Measurements from ENCODE around the gene HS3ST3B1.

Gene HS3ST3B1

GRCh38 chr17:14303343-14304221, 2.7 kb downstream of the HS3ST3B1 start:
- DNase-seq (ENCODE audit: low spot score): no peak

DNA sequence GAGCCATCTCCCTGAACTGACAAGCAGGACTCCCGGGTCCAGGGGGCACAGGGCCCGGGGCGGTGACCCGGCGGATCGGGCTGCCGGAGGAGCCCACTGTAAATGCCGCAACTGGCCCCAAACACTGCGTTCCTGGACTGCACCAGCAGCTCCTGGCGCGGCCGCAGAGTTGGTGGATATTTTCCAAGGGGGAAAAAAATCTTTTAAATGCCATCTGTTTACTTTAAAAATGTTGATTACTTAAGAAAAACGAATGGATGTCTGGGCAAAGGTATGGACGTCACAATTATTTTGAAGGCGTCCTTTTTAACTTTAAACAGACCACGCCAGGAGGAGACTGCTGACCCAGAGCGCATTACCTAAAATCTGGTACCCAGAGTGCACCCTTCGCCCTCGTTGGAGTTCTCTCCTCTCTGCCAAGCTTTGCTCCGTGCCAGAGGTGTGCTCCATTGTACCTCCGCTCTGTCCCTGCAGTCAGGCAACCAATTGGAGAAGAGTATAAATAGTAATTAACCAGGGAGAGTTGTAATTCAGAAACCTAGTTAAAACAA, 3.4 kb downstream of the HS3ST3B1 start:
- DNase-seq (ENCODE audit: low spot score): no peak

- DNase-seq (ENCODE audit: low spot score): no peak
Observed at GRCh38 chr17:14304773-14305517, 4.1 kb downstream of the HS3ST3B1 start.

- no peak for DNase-seq (ENCODE audit: low spot score)
Observed at GRCh38 chr17:14305785-14306496, 5.1 kb downstream of the HS3ST3B1 start.

DNA sequence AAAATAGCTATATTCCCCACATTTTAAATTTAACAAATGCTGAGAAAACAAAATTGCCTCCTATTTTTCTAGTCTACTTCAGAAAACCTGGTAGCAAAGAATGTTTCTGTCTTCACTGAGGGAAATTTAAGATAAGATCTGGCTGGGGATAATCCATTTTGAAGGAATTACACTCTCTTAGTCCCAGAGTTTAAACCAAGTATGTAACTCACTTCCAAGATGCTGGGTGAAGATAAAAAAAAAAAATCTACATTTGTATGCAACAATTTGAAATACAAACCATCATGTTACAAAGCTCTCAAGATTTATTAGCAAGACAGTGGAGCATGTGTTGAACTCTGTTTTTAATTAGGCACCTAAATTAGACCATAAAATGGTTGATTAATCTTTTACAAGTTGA, 5.7 kb downstream of the HS3ST3B1 start:
- no peak for DNase-seq (ENCODE audit: low spot score)

DNA sequence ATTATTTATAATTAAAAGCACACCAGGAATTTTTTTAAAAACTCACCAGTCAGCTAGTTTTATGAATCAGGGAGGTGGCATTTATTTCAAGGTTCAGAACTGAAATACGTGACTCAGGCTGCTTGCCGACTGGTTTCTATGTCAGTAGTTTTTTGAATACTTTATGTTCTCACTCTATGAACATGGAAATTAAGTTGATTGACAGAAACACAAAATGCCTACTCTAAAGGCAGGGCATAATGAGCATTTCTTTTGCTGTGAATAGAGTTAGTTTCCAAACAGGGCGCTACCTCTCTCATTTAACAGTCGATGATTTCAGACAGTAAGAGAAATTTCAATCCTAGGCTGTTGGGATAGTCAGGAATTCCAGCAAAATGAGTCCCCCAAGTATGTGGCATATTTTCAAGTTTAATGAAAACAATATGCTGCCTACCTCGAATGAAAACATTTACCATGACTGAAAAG, 6.7 kb downstream of the HS3ST3B1 start:
- DNase-seq (ENCODE audit: low spot score): peak; percentile 57

DNA sequence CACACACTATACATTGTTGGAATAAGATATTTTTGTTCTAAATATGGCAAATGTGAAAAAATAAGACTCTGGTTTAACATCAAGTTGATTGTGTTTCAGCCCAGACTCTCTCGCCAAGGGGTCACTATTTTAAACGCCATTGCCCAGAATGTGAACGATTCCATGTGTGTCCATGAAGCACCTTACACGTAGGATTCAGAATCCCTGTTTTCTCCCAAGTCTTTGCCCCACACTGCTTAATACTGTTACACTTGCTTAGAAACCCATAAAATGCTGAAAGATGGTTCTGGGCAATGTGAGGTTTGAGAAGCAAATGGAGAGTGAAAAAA, 7.7 kb downstream of the HS3ST3B1 start:
- DNase-seq (ENCODE audit: low spot score): no peak

- peak; percentile 97 for DNase-seq (ENCODE audit: low spot score)
Observed at GRCh38 chr17:14308965-14309879, 8.3 kb downstream of the HS3ST3B1 start.

DNA sequence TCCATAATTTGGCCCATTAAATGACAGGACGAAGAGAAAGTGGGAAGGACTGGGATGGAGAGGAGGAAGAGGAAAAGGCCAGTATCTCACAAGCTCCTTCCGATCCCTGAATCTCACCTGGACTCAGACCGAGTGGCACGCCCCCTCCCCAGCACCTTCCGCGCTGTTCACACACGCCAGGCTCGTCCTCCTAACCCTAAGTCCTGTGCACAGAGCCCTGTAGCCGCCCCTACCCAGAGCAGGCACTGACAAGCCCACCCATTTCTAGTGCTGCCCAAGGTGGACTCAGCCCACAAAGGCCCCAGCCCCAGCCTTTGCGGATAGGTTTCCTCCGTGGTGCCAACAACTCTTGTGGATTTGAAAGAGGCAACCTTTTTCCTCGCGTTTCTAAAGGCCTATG, 9.2 kb downstream of the HS3ST3B1 start:
- DNase-seq (ENCODE audit: low spot score): no peak

DNA sequence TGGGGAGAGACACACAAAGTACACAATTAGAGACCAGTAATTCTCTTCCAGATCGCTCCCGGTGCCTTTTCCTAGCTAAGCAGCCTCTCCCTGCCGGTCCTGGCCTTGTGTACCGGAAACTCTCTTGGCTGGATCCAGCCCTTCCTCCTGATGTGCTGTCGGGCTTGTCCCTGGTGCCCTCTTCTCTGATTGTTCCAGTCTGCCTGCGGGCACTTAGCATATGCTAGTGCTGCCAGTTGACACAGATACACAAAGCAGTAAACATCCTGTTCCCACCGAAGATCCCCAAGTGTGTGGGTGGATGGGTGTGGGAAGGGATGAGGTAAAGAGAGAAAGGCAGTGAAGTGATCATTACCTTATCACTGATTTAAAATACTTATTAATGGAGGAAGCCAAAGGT, 9.7 kb downstream of the HS3ST3B1 start:
- DNase-seq (ENCODE audit: low spot score): no peak

GRCh38 chr17:14311186-14311705, 10.4 kb downstream of the HS3ST3B1 start:
- no peak for DNase-seq (ENCODE audit: low spot score)

DNA sequence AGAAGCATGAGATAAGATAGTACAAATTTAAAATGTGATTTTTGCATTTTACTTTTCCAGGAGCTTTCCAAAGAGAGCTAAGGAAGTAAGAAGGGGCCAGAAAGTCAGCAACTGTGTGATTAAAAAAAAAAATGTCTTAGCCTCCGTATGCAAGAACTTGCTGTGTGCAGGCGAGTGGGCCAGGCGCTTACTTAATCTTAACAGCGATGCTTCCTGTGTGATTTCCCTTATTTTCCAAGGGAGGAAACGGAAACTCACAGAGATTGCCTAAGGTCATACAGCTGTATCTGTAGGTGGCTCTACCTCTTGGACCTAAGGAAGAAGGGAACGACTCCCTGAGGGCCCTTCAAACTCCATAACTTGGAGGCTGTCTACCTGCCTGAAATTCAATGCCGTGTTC, 11.1 kb downstream of the HS3ST3B1 start:
- DNase-seq (ENCODE audit: low spot score): no peak

GRCh38 chr17:14312522-14312921, 11.6 kb downstream of the HS3ST3B1 start:
- no peak for DNase-seq (ENCODE audit: low spot score)

DNA sequence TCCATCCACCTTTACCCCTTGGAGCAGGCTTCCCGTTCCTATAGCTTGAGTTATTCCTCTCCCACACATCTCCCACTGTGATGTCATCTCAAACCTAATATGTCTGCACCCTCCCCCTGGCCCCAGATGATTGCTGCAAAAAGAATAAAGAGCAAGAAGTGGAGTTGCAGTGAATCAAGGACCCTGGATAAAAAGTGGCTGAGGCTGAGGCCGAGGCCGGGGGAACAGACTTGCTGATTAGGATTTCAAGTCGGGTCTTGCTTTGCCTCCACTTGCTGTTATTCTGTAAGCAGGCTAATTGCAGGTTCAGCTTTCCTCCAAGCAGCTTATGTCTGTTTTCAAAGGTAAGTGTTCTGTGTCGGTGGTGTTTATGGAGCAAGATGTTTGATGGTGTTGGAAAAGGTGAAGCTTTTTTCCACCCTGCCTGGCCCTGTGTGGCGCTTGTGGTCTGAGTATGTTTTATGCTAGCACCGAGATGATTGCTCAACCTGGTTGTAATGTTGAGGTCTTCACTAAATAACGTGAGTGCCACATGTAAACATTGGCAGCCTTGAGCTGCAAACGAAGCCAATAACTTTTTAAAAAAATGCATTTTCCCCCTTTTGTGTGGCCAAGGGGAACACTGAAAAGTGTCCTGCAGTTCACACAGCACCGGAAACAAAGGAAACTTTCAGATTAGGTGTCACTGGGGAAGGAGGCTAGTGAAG, 15.4 kb downstream of the HS3ST3B1 start:
- DNase-seq (ENCODE audit: low spot score): no peak

DNA sequence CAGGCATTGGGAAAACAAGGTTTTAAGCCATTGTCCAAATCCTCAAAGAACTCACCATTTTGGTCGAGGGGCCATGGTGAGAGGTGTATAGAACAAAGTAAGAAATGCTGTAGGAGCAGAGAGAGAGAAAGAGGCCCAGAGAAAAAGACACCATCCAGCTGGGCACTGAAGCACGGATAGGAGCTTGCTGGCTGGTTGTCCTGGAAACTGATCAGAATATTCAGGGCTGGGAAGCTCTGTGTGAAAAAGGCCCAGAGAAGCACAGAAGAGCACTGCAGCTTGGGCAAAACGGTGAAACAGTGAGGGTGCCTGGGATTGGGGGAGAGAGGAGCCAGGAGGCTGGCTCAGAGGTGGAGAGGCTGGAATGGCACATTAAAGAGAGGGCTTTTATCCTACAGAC, 16.5 kb downstream of the HS3ST3B1 start:
- DNase-seq (ENCODE audit: low spot score): no peak

DNA sequence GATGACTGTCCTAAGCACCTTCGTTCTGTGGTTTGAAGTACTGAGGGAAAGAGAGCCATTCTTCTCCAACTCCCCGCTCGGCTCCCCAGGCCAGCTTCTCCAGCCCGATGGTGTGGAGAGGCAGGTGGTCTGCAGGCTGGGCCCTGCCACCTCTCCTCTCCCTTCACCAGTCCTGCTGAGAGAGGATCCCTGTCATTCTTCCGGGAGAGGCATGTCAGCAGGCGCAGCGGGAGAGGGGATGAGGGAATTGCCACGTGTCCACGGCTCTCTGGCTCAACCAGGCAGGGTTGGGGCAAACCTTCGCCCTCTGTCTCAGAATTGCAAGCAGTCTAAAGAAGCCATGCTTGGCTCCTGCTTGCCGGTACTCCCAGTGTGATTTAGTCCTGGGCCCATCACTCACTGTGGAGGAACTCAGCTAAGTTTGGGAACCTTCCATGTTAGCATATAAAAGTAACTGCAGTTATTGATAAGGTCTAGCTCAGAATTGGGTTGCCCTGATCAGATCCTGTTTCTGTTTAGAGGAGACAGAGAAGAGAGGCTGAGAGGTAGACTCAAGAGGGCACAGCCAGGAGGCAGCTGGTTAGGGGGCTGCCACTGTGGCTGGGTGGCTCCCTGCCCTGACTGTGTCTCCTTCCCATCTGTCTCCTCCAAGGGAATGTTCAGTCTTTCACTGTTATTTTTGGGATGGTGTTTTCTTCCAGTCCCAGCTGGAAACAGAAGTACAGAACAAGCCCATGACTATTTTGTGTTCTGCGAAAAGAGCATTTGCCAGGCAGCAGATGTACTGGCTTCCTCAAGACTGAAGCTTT, 17.4 kb downstream of the HS3ST3B1 start:
- no peak for DNase-seq (ENCODE audit: low spot score)

GRCh38 chr17:14318918-14319205, 18.0 kb downstream of the HS3ST3B1 start:
- no peak for DNase-seq (ENCODE audit: low spot score)

GRCh38 chr17:14320098-14320497, 19.2 kb downstream of the HS3ST3B1 start:
- DNase-seq (ENCODE audit: low spot score): no peak

DNA sequence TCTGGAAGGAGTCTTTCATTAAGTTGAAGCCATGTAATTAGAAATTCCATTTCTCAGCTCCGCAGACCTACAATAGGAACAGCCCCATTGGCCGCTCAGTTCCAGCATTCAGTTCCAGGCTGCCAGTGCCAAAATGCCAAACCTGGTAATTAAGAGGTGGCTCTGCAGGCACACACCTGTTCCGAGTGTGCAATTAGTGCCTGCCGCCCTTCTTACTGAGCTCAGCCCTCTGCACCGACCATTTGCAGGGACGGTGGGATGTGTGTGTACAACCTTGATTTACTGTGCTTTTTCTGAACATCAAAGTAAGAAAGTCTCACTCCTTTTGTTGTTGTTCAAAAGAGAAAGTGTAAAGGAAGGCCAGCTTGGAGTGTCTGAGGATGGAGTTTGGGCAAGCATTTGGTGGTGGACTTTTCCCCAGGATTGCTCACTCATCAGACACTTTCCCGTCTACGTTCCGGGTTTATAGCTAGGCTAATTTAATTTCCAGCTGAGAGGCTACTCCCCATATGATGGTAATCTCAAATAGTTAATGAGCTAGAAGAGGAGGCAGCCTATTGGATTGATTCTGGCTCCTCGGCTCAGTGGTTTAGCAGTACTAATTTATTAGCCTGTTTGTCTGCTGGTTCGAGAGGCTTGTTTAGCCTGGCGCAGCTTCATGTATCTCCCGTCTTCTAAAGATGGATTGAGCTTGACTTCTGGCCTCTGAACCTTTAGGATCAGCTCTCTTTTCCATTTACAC, 20.0 kb downstream of the HS3ST3B1 start:
- DNase-seq (ENCODE audit: low spot score): no peak
